K562 (cell line): ENCODE data around the gene GGA3. TPM values are rescaled to one million over a fixed set of nuclear protein-coding genes. Genes with fewer than 3 reads are reported as not detected.

ENCODE experiments used
- DMBX1 ChIP-seq: fragments of 250-450 bp; sonication (Bioruptor Pico); IDR thresholded peaks from 2 replicates; pipeline ENCODE4 v1.8.0; 2022; ENCODE audit warnings: inconsistent platforms, mild to moderate bottlenecking, moderate library complexity, borderline replicate concordance
- ELK3 ChIP-seq: fragments of 450-650 bp; formaldehyde crosslinking; IDR thresholded peaks from 2 replicates; pipeline ENCODE4 v1.4.0; 2020; ENCODE audit warnings: mild to moderate bottlenecking
- GABPB1 ChIP-seq: sonication (generic); formaldehyde crosslinking; IDR thresholded peaks from 2 replicates; pipeline ENCODE4 v1.8.0; 2022; ENCODE audit warnings: mild to moderate bottlenecking, missing genetic modification reagents
- HDAC8 ChIP-seq: fragments of 450-650 bp; IDR thresholded peaks from 2 replicates; pipeline ENCODE4 v1.6.1; 2016; ENCODE audit warnings: mild to moderate bottlenecking, missing genetic modification characterization, moderate library complexity, missing compliant biosample characterization
- MAFF ChIP-seq: IDR thresholded peaks from 2 replicates; pipeline ENCODE4 v1.6.1; 2012; ENCODE audit warnings: low read length, improper control_type of control experiment
- REST ChIP-seq, 2 experiments: fragments of 450-650 bp; formaldehyde crosslinking in 1 of 2; IDR thresholded peaks; 2 replicates each; pipeline versions ENCODE4 v1.4.0 to v1.6.1; 2014 to 2020; ENCODE audit warnings: mild to moderate bottlenecking in 2 of 2, borderline replicate concordance in 1 of 2, low read depth in 1 of 2
- RUNX1 ChIP-seq: sonication (generic); IDR thresholded peaks from 2 replicates; pipeline ENCODE4 v1.6.1; 2016; ENCODE audit warnings: antibody characterized with exemption, low read depth
- TBL1XR1 ChIP-seq, 2 experiments: IDR thresholded peaks; 2 replicates each; pipeline ENCODE4 v1.6.1; 2012; ENCODE audit warnings: improper control_type of control experiment in 2 of 2, low read length in 2 of 2, mild to moderate bottlenecking in 1 of 2
- polyA plus RNA-seq, 8 experiments: library from polyadenylated mRNA; depleted of rRNA in 4 of 8; stranded (reverse) in 5 of 8; unstranded in 3 of 8; fragments of >200 nt; fragmentation: Nextera tagmentation in 2 of 8; fragmentation: Illumina TruSeq in 1 of 8; extraction: Ambion mirVana in 2 of 8; extraction: Trizol in 1 of 8; gene quantifications; 2 replicates each; pipeline versions ENCODE4 v1.2.1 to v1.2.3, GENCODE V29; 2011 to 2014; ENCODE audit warnings: inconsistent platforms in 1 of 8, missing spikeins in 1 of 8
- total RNA-seq, 7 experiments: library from RNA; depleted of rRNA in 6 of 7; stranded (reverse); fragments of >200 nt in 6 of 7; fragmentation: Illumina TruSeq in 2 of 7; extraction: Trizol in 2 of 7; gene quantifications; 2 replicates each; pipeline versions ENCODE4 v1.2.1 to v1.2.3, GENCODE V29; 2011 to 2021; ENCODE audit warnings: low replicate concordance in 1 of 7
- TF ChIP-seq, protein P1 (sequence below): sonication (generic); formaldehyde crosslinking; IDR thresholded peaks from 2 replicates; pipeline ENCODE4 v1.5.0; 2020; ENCODE audit warnings: missing genetic modification reagents
- TF ChIP-seq, protein P2 (sequence below): fragments of 250-450 bp; sonication (Bioruptor Pico); IDR thresholded peaks from 2 replicates; pipeline ENCODE4 v1.8.0; 2021; ENCODE audit warnings: borderline replicate concordance, mild to moderate bottlenecking, moderate library complexity; ENCODE audit not compliant: poor library complexity, severe bottlenecking
- TF ChIP-seq, protein P3 (sequence below), 2 experiments: fragments of 200-800 bp in 1 of 2; sonication (Bioruptor generic) in 1 of 2; sonication (generic) in 1 of 2; formaldehyde crosslinking in 1 of 2; IDR thresholded peaks in 1 of 2; conservative IDR thresholded peaks in 1 of 2; 2 replicates each; pipeline versions ENCODE4 v1.5.0 to v1.6.1; 2016 to 2020; ENCODE audit warnings: missing compliant biosample characterization in 1 of 2, missing genetic modification characterization in 1 of 2, missing genetic modification reagents in 1 of 2

Gene GGA3
- total and polyA plus RNA-seq, 9 of the 15 experiments (the other 6 are each of a cell fraction or from before 2014, with no cell fraction given) = 5.7 to 64.9 (median 25.4) TPM

DNA sequence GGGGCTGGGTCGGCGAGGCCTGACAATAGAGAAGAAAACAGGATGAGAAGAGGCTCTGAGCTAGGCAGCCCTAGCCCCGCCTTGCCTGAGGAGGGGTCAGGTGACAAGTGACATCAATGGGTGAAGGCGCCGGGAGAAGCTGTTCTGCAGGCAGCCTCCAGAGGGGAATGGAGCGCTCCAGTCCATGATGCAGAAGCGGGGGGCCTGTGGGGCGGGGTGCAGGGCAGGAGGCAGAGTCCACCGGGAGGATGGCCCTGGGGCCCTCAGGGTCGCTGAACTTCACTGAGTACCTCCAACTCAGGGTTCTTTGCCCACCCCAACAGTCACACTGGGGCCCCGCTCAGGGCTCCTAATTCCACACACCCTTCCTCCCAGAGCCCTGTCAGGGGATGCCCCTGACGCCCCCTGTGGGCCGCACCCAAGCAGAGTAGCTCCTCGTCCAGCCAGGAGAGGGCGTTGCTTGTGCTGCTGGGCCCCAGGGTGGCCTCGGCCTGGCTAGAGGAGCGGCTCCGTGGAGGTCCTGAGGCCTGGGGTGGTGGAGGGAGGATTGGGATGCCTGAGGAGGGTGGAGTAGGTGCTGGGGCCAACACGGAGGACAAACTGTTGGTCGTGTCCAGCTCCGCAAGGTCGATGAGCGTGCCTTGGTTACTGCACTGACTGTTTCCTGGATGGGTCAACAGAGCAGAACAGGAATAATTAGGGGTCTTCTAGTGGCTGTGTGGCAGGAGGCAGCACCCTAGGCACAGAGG is 20.8 kb downstream of the GGA3 start (continued):
- TF ChIP-seq ELK3 (CRISPR knock-in tag) = no peak
- no peak for TF ChIP-seq RUNX1
- TF ChIP-seq, protein P1, sequence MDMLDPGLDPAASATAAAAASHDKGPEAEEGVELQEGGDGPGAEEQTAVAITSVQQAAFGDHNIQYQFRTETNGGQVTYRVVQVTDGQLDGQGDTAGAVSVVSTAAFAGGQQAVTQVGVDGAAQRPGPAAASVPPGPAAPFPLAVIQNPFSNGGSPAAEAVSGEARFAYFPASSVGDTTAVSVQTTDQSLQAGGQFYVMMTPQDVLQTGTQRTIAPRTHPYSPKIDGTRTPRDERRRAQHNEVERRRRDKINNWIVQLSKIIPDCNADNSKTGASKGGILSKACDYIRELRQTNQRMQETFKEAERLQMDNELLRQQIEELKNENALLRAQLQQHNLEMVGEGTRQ (CRISPR knock-in tag) = peak; percentile 67
- peak in 1 of 2 experiments; percentile 37; a peak in 1 of 4 replicates for TF ChIP-seq TBL1XR1 (IDR thresholded peaks at IDR 0.05; ENCODE audit: low read length in 2 of 2)
- no peak for TF ChIP-seq HDAC8 (tag)
- TF ChIP-seq GABPB1 (CRISPR knock-in tag) = no peak; the same call in 1 of the 2 replicates
- TF ChIP-seq, protein P2, sequence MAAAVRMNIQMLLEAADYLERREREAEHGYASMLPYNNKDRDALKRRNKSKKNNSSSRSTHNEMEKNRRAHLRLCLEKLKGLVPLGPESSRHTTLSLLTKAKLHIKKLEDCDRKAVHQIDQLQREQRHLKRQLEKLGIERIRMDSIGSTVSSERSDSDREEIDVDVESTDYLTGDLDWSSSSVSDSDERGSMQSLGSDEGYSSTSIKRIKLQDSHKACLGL (CRISPR knock-in tag) = no peak
- TF ChIP-seq, protein P3, sequence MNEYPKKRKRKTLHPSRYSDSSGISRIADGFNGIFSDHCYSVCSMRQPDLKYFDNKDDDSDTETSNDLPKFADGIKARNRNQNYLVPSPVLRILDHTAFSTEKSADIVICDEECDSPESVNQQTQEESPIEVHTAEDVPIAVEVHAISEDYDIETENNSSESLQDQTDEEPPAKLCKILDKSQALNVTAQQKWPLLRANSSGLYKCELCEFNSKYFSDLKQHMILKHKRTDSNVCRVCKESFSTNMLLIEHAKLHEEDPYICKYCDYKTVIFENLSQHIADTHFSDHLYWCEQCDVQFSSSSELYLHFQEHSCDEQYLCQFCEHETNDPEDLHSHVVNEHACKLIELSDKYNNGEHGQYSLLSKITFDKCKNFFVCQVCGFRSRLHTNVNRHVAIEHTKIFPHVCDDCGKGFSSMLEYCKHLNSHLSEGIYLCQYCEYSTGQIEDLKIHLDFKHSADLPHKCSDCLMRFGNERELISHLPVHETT (CRISPR knock-in tag; conservative IDR thresholded peaks at IDR 0.05 in 1 of 2, IDR thresholded peaks at IDR 0.05 in 1 of 2) = no peak
- peak; percentile 67; the same call in 1 of the 2 replicates for TF ChIP-seq REST (IDR thresholded peaks at IDR 0.05; ENCODE audit: borderline replicate concordance)
- no peak for TF ChIP-seq REST (CRISPR knock-in tag; IDR thresholded peaks at IDR 0.05; ENCODE audit: low read depth)
- no peak for TF ChIP-seq MAFF
- peak; percentile 17; the same call in 1 of the 2 replicates for TF ChIP-seq DMBX1 (CRISPR knock-in tag)
